Natural killer cell treated with Interleukin-12 subunit alpha and Interleukin-12 subunit beta and Interleukin-15 and Interleukin-18, amount 100 ng/mL, for 72 hours (primary cell): ENCODE measurements around the gene SMYD3. TPM values are rescaled to one million over a fixed set of nuclear protein-coding genes. Genes with fewer than 3 reads are reported as not detected.

Source experiments
- ATAC-seq, 2 donors: fragments of 150-1000 bp; cut with Tn5 transposase in 1 of 2; sonication (Bioruptor Pico), chemical (Tn5 transposase) in 1 of 2; 2 replicates each; pipeline ENCODE4 v1.10.0; 2021
- DNase-seq: peaks from one replicate; pipeline ENCODE4 v3.0.0; 2022; ENCODE audit warnings: low spot score
- H3K27ac Mint-ChIP-seq, 2 donors: 1 replicate in 1 of 2; 2 replicates in 1 of 2; pipeline ENCODE4 v1.8.0; 2022; ENCODE audit warnings: mixed read lengths in 2 of 2, mild to moderate bottlenecking in 1 of 2, moderate library complexity in 1 of 2
- H3K27me3 Mint-ChIP-seq, 2 donors: 1 replicate in 1 of 2; 2 replicates in 1 of 2; pipeline ENCODE4 v1.8.0; 2022; ENCODE audit warnings: mixed read lengths in 2 of 2
- H3K36me3 Mint-ChIP-seq: one replicate; pipeline ENCODE4 v1.8.0; 2022; ENCODE audit warnings: mixed read lengths
- H3K4me1 Mint-ChIP-seq, 2 donors: 1 replicate in 1 of 2; 2 replicates in 1 of 2; pipeline ENCODE4 v1.8.0; 2022; ENCODE audit warnings: low read depth in 2 of 2, mixed read lengths in 2 of 2, mild to moderate bottlenecking in 1 of 2
- H3K4me3 Mint-ChIP-seq: one replicate; pipeline ENCODE4 v1.8.0; 2022; ENCODE audit warnings: mixed read lengths
- H3K9me3 Mint-ChIP-seq: 2 replicates; pipeline ENCODE4 v1.8.0; 2022; ENCODE audit warnings: mixed read lengths
- total RNA-seq, 2 donors: library from RNA; stranded (reverse); gene quantifications; one replicate each; pipeline ENCODE4 v1.2.3, GENCODE V29; 2022

Gene SMYD3
- total RNA-seq = 10 to 100 TPM; 26.9 to 55.4 TPM

- ATAC-seq = peak; percentile 94 to 96
- Mint-ChIP-seq H3K36me3 (no peaks in the 10 kb centered on the region), H3K4me3 (peak within 1 kb of the TSS; percentile 91)
Measured at GRCh38 chr1:246506674-246507481, at the start of gene SMYD3. SMYD3 (minus strand) TSS chr1:246507279.

GRCh38 chr1:246554201-246554600 lies 47.1 kb upstream of the SMYD3 start:
- DNase-seq (no peak), ATAC-seq (no peak)
- Mint-ChIP-seq H3K4me1 (peaks cover 0 to 4% of the 10 kb centered on the region in 2 donors), H3K4me3 (no peak overlapping the region), H3K9me3 (no peaks in the 10 kb centered on the region), H3K27me3 (no peaks in the 10 kb centered on the region), H3K27ac (no peak overlapping the region), H3K36me3 (peaks cover 9% of the 10 kb centered on the region)

More at GRCh38 chr1:246506674-246507481, at the start of gene SMYD3:
- Mint-ChIP-seq H3K27me3 (no peaks in the 10 kb centered on the region), H3K9me3 (no peaks in the 10 kb centered on the region), H3K27ac (peak within 1 kb of the TSS; percentile 82 to 88), H3K4me1 (peaks cover 28 to 35% of the 10 kb centered on the region in 2 donors)
- DNase-seq = peak; percentile 88

GRCh38 chr1:246552110-246552509 lies 45.0 kb upstream of the SMYD3 start:
- no peaks in the 10 kb centered on the region for H3K9me3 Mint-ChIP-seq
- DNase-seq (no peak), ATAC-seq (no peak)
- no peak overlapping the region for H3K4me3 Mint-ChIP-seq
- H3K4me1 Mint-ChIP-seq = peaks cover 0 to 4% of the 10 kb centered on the region in 2 donors
- H3K27me3 Mint-ChIP-seq = no peaks in the 10 kb centered on the region
- H3K27ac Mint-ChIP-seq = no peak overlapping the region
- peaks cover 13% of the 10 kb centered on the region for H3K36me3 Mint-ChIP-seq

GRCh38 chr1:246550402-246550801 lies 43.3 kb upstream of the SMYD3 start:
- DNase-seq (no peak), ATAC-seq (no peak)
- peaks cover 0 to 4% of the 10 kb centered on the region in 2 donors for H3K4me1 Mint-ChIP-seq
- no peak overlapping the region for H3K27ac Mint-ChIP-seq
- H3K36me3 Mint-ChIP-seq = peaks cover 13% of the 10 kb centered on the region
- H3K27me3 Mint-ChIP-seq = no peaks in the 10 kb centered on the region
- H3K9me3 Mint-ChIP-seq = no peaks in the 10 kb centered on the region
- no peak overlapping the region for H3K4me3 Mint-ChIP-seq

- no peaks in the 10 kb centered on the region for H3K27me3 Mint-ChIP-seq
- peaks cover 13% of the 10 kb centered on the region for H3K36me3 Mint-ChIP-seq
- DNase-seq = no peak
- H3K27ac Mint-ChIP-seq = no peak overlapping the region
- peaks cover 0 to 4% of the 10 kb centered on the region in 2 donors for H3K4me1 Mint-ChIP-seq
- no peak for ATAC-seq
- no peaks in the 10 kb centered on the region for H3K9me3 Mint-ChIP-seq
- no peak overlapping the region for H3K4me3 Mint-ChIP-seq
Measured at GRCh38 chr1:246549665-246550064, 42.6 kb upstream of the SMYD3 start.

- no peak overlapping the region for H3K27ac Mint-ChIP-seq
- H3K4me1 Mint-ChIP-seq = no peaks in the 10 kb centered on the region
- no peak overlapping the region for H3K4me3 Mint-ChIP-seq
- no peaks in the 10 kb centered on the region for H3K27me3 Mint-ChIP-seq
- peaks cover 11% of the 10 kb centered on the region for H3K36me3 Mint-ChIP-seq
- ATAC-seq (no peak), DNase-seq (no peak)
- no peaks in the 10 kb centered on the region for H3K9me3 Mint-ChIP-seq
Measured at GRCh38 chr1:246544001-246544400, 36.9 kb upstream of the SMYD3 start.

GRCh38 chr1:246540738-246541491 lies 33.8 kb upstream of the SMYD3 start:
- DNase-seq = no peak
- Mint-ChIP-seq H3K36me3 (peaks cover 7% of the 10 kb centered on the region), H3K9me3 (no peaks in the 10 kb centered on the region), H3K27me3 (no peaks in the 10 kb centered on the region), H3K4me3 (no peak overlapping the region), H3K27ac (no peak overlapping the region), H3K4me1 (no peaks in the 10 kb centered on the region)
- no peak for ATAC-seq

- Mint-ChIP-seq H3K9me3 (no peaks in the 10 kb centered on the region), H3K27me3 (no peaks in the 10 kb centered on the region), H3K27ac (peak overlapping the region in 1 of 2 donors; percentile 63), H3K4me1 (no peaks in the 10 kb centered on the region), H3K36me3 (no peaks in the 10 kb centered on the region), H3K4me3 (no peak overlapping the region)
- ATAC-seq = no peak
- no peak for DNase-seq
Measured at GRCh38 chr1:246537887-246538286, 30.8 kb upstream of the SMYD3 start.

- ATAC-seq (no peak), DNase-seq (no peak)
- H3K27me3 Mint-ChIP-seq = no peaks in the 10 kb centered on the region
- no peaks in the 10 kb centered on the region for H3K36me3 Mint-ChIP-seq
- no peak overlapping the region for H3K4me3 Mint-ChIP-seq
- no peaks in the 10 kb centered on the region for H3K4me1 Mint-ChIP-seq
- H3K9me3 Mint-ChIP-seq = no peaks in the 10 kb centered on the region
- H3K27ac Mint-ChIP-seq = no peak overlapping the region
Measured at GRCh38 chr1:246537441-246537840, 30.4 kb upstream of the SMYD3 start.

GRCh38 chr1:246534114-246534513 lies 27.0 kb upstream of the SMYD3 start:
- ATAC-seq = no peak
- H3K27ac Mint-ChIP-seq = no peak overlapping the region
- peaks cover 0 to 4% of the 10 kb centered on the region in 2 donors for H3K4me1 Mint-ChIP-seq
- no peaks in the 10 kb centered on the region for H3K36me3 Mint-ChIP-seq
- DNase-seq = no peak
- no peaks in the 10 kb centered on the region for H3K27me3 Mint-ChIP-seq
- H3K4me3 Mint-ChIP-seq = no peak overlapping the region
- peaks cover 2% of the 10 kb centered on the region for H3K9me3 Mint-ChIP-seq

GRCh38 chr1:246533371-246533905 lies 26.4 kb upstream of the SMYD3 start:
- ATAC-seq (no peak), DNase-seq (no peak)
- peaks cover 3 to 8% of the 10 kb centered on the region in 2 donors for H3K4me1 Mint-ChIP-seq
- H3K27me3 Mint-ChIP-seq = no peaks in the 10 kb centered on the region
- H3K9me3 Mint-ChIP-seq = peaks cover 3% of the 10 kb centered on the region
- H3K27ac Mint-ChIP-seq = no peak overlapping the region
- no peaks in the 10 kb centered on the region for H3K36me3 Mint-ChIP-seq
- no peak overlapping the region for H3K4me3 Mint-ChIP-seq

- Mint-ChIP-seq H3K4me1 (peaks cover 12 to 17% of the 10 kb centered on the region in 2 donors), H3K36me3 (no peaks in the 10 kb centered on the region), H3K4me3 (no peak overlapping the region), H3K9me3 (peaks cover 3% of the 10 kb centered on the region), H3K27ac (no peak overlapping the region), H3K27me3 (no peaks in the 10 kb centered on the region)
- ATAC-seq = no peak
- no peak for DNase-seq
Measured at GRCh38 chr1:246532519-246532918, 25.4 kb upstream of the SMYD3 start.

- ATAC-seq (no peak), DNase-seq (no peak)
- no peaks in the 10 kb centered on the region for H3K36me3 Mint-ChIP-seq
- H3K4me3 Mint-ChIP-seq = no peak overlapping the region
- peaks cover 17 to 26% of the 10 kb centered on the region in 2 donors for H3K4me1 Mint-ChIP-seq
- H3K27me3 Mint-ChIP-seq = no peaks in the 10 kb centered on the region
- H3K27ac Mint-ChIP-seq = no peak overlapping the region
- peaks cover 3% of the 10 kb centered on the region for H3K9me3 Mint-ChIP-seq
Measured at GRCh38 chr1:246530482-246530881, 23.4 kb upstream of the SMYD3 start.
